H1 (cell line): ENCODE results near the gene TSKU. TPM values are rescaled to one million over a fixed set of nuclear protein-coding genes. Genes with fewer than 3 reads are reported as not detected.

ENCODE experiments used
- CTCF ChIA-PET: fragments of 300-600 bp; sonication (Branson Sonifier 250); formaldehyde crosslinking; loops from one replicate; lab custom pipeline; 2021; ENCODE audit not compliant: partially characterized antibody; lab: Charles Lee
- POLR2A ChIA-PET: fragments of 300-600 bp; sonication (Branson Sonifier 250); formaldehyde crosslinking; loops from one replicate; lab custom pipeline; 2021; ENCODE audit warnings: inconsistent platforms; ENCODE audit not compliant: partially characterized antibody; lab: Charles Lee
- DNase-seq, 2 experiments: peaks; one replicate each; pipeline versions ENCODE4 v3.0.0 to v3.0.0-alpha.2; 2010 to 2022; ENCODE audit warnings: low spot score in 2 of 2, low read depth in 1 of 2, mixed read lengths in 1 of 2
- FAIRE-seq: peaks from 2 replicates; lab custom pipeline; 2011; peaks lifted over from hg19 to GRCh38; lab: Jason Lieb, UNC
- H2AFZ ChIP-seq: 2 replicates; pipeline ENCODE4 v1.8.1; 2012; ENCODE audit warnings: low read length, inconsistent platforms
- H2AK5ac ChIP-seq: 2 replicates; pipeline ENCODE4 v1.6.1; 2013; ENCODE audit warnings: low read depth, low read length
- H2BK120ac ChIP-seq: replicated peaks from 2 replicates; pipeline ENCODE3; 2013; ENCODE audit warnings: low read depth, low read length, inconsistent platforms
- H2BK12ac ChIP-seq: 2 replicates; pipeline ENCODE4 v1.6.1; 2013; ENCODE audit warnings: low read depth, low read length
- H2BK15ac ChIP-seq: 2 replicates; pipeline ENCODE4 v1.6.1; 2013; ENCODE audit warnings: low read length
- H2BK20ac ChIP-seq: 2 replicates; pipeline ENCODE4 v1.6.1; 2013; ENCODE audit warnings: low read length
- H2BK5ac ChIP-seq: 2 replicates; pipeline ENCODE4 v1.6.1; 2013; ENCODE audit warnings: low read depth, low read length
- H3K14ac ChIP-seq: 2 replicates; pipeline ENCODE4 v1.6.1; 2013; ENCODE audit warnings: inconsistent platforms; ENCODE audit not compliant: insufficient read length
- H3K18ac ChIP-seq: 2 replicates; pipeline ENCODE4 v1.6.1; 2013; ENCODE audit warnings: low read length; ENCODE audit errors: extremely low read depth
- H3K23ac ChIP-seq: 2 replicates; pipeline ENCODE4 v1.6.1; 2013; ENCODE audit warnings: inconsistent platforms; ENCODE audit not compliant: insufficient read length
- H3K23me2 ChIP-seq: 2 replicates; pipeline ENCODE4 v1.6.1; 2013; ENCODE audit warnings: low read depth, low read length
- H3K27ac ChIP-seq: 2 replicates; pipeline ENCODE4 v1.6.1; 2011; ENCODE audit warnings: low read depth, low read length, inconsistent platforms
- H3K27me3 ChIP-seq, 4 experiments: replicated peaks in 1 of 4; 1 replicate in 1 of 4; 2 replicates in 3 of 4; pipeline versions ENCODE4 v1.6.1 to v1.8.1; 2011 to 2013; ENCODE audit warnings: low read length in 3 of 4, mild to moderate bottlenecking in 3 of 4, inconsistent platforms in 2 of 4, mixed read lengths in 2 of 4, moderate library complexity in 1 of 4; ENCODE audit not compliant: control insufficient read depth in 3 of 4, insufficient read depth in 3 of 4; ENCODE audit errors: extremely low read depth in 1 of 4
- H3K36me3 ChIP-seq, 4 experiments: 2 replicates each; pipeline versions ENCODE4 v1.6.1 to v1.8.1; 2011 to 2013; ENCODE audit warnings: mild to moderate bottlenecking in 4 of 4, low read length in 3 of 4, moderate library complexity in 2 of 4, control low read depth in 1 of 4, inconsistent platforms in 1 of 4; ENCODE audit not compliant: insufficient read depth in 4 of 4, control insufficient read depth in 2 of 4
- H3K4ac ChIP-seq: replicated peaks from 2 replicates; pipeline ENCODE3; 2013; ENCODE audit warnings: low read length, low read depth, mixed read lengths, inconsistent platforms; ENCODE audit not compliant: insufficient read length
- H3K4me1 ChIP-seq, 4 experiments: replicated peaks in 1 of 4; 1 replicate in 1 of 4; 2 replicates in 3 of 4; pipeline versions ENCODE4 v1.6.1 to v1.8.1; 2011 to 2013; ENCODE audit warnings: low read length in 3 of 4, inconsistent platforms in 2 of 4, mixed read lengths in 1 of 4; ENCODE audit not compliant: insufficient read depth in 4 of 4, control insufficient read depth in 3 of 4
- H3K4me2 ChIP-seq, 2 experiments: 2 replicates each; pipeline versions ENCODE4 v1.6.1 to v1.8.1; 2011 to 2013; ENCODE audit warnings: low read depth in 2 of 2, low read length in 2 of 2, control low read depth in 1 of 2, inconsistent platforms in 1 of 2, mild to moderate bottlenecking in 1 of 2; ENCODE audit not compliant: insufficient read depth in 1 of 2
- H3K4me3 ChIP-seq, 4 experiments: fragments of 200-600, 300-600 bp in 1 of 4; sonication (generic), shearing (Covaris generic), sonication (Bioruptor Twin) in 1 of 4; 2 replicates each; pipeline versions ENCODE4 v1.5.1 to v1.8.1; 2011 to 2016; ENCODE audit warnings: low read length in 4 of 4, low read depth in 3 of 4, control low read depth in 2 of 4, inconsistent platforms in 2 of 4, mild to moderate bottlenecking in 2 of 4, mixed read lengths in 1 of 4, moderate library complexity in 1 of 4; ENCODE audit not compliant: insufficient read depth in 2 of 4; ENCODE audit errors: extremely low read depth in 1 of 4
- H3K56ac ChIP-seq: replicated peaks from 2 replicates; pipeline ENCODE3; 2013; ENCODE audit warnings: low read depth, mild to moderate bottlenecking, mixed read lengths, low read length, inconsistent platforms; ENCODE audit not compliant: insufficient read length
- H3K79me1 ChIP-seq: 2 replicates; pipeline ENCODE4 v1.6.1; 2013; ENCODE audit warnings: low read depth, low read length, control low read depth
- H3K79me2 ChIP-seq, 2 experiments: 2 replicates each; pipeline versions ENCODE4 v1.6.1 to v1.8.1; 2012 to 2013; ENCODE audit warnings: low read length in 2 of 2, mild to moderate bottlenecking in 2 of 2, inconsistent platforms in 1 of 2; ENCODE audit not compliant: insufficient read depth in 2 of 2, control insufficient read depth in 1 of 2
- H3K9ac ChIP-seq, 4 experiments: replicated peaks in 1 of 4; 1 replicate in 1 of 4; 2 replicates in 3 of 4; pipeline versions ENCODE4 v1.6.1 to v1.8.1; 2011 to 2013; ENCODE audit warnings: low read depth in 3 of 4, low read length in 3 of 4, control low read depth in 2 of 4, mild to moderate bottlenecking in 2 of 4, moderate library complexity in 2 of 4, inconsistent platforms in 1 of 4; ENCODE audit errors: extremely low read depth in 1 of 4
- H3K9me3 ChIP-seq, 2 experiments: 2 replicates each; pipeline versions ENCODE4 v1.6.1 to v1.8.1; 2012 to 2013; ENCODE audit warnings: mild to moderate bottlenecking in 2 of 2, moderate library complexity in 2 of 2, control low read depth in 1 of 2, inconsistent platforms in 1 of 2, low read depth in 1 of 2, low read length in 1 of 2, mixed read lengths in 1 of 2; ENCODE audit not compliant: insufficient read depth in 2 of 2
- H4K20me1 ChIP-seq, 2 experiments: replicated peaks in 1 of 2; 2 replicates each; pipeline versions ENCODE3 to v1.8.1; 2011 to 2013; ENCODE audit warnings: inconsistent platforms in 2 of 2, low read length in 2 of 2, mild to moderate bottlenecking in 1 of 2; ENCODE audit not compliant: insufficient read depth in 2 of 2, control insufficient read depth in 1 of 2
- H4K5ac ChIP-seq: 2 replicates; pipeline ENCODE4 v1.6.1; 2013; ENCODE audit warnings: low read length, low read depth, mixed read lengths, inconsistent platforms; ENCODE audit not compliant: insufficient read length
- H4K8ac ChIP-seq: 2 replicates; pipeline ENCODE4 v1.8.0; 2013; ENCODE audit warnings: mild to moderate bottlenecking, moderate library complexity, low read length, inconsistent platforms; ENCODE audit not compliant: insufficient read depth; ENCODE audit errors: extremely low read depth
- H4K91ac ChIP-seq: replicated peaks from 2 replicates; pipeline ENCODE3; 2013; ENCODE audit warnings: low read length, mixed read lengths, inconsistent platforms; ENCODE audit not compliant: insufficient read length
- CREB1 ChIP-seq: IDR thresholded peaks from 2 replicates; pipeline ENCODE4 v1.6.1; 2012; ENCODE audit warnings: inconsistent platforms
- CTBP2 ChIP-seq: IDR thresholded peaks from 2 replicates; pipeline ENCODE4 v1.7.0; 2011; ENCODE audit warnings: borderline replicate concordance, mild to moderate bottlenecking, moderate library complexity, mixed read lengths, low read length; ENCODE audit not compliant: insufficient read depth, insufficient read length
- EP300 ChIP-seq, 2 experiments: IDR thresholded peaks; 1 replicate in 1 of 2; 2 replicates in 1 of 2; pipeline ENCODE4 v1.6.1; 2011 to 2012; ENCODE audit warnings: low read depth in 2 of 2, low read length in 2 of 2, mild to moderate bottlenecking in 2 of 2, borderline replicate concordance in 1 of 2, inconsistent platforms in 1 of 2, moderate library complexity in 1 of 2
- EZH2 ChIP-seq: fragments of 200-600 bp; sonication (generic); IDR thresholded peaks from 2 replicates; pipeline ENCODE4 v1.7.1; 2012; ENCODE audit warnings: low read depth, mild to moderate bottlenecking, moderate library complexity, low read length, inconsistent platforms; ENCODE audit not compliant: severe bottlenecking
- GABPA ChIP-seq: IDR thresholded peaks from 2 replicates; pipeline ENCODE4 v1.6.1; 2011; ENCODE audit warnings: mild to moderate bottlenecking, low read length, moderate library complexity, borderline replicate concordance; ENCODE audit not compliant: insufficient read depth
- JUND ChIP-seq: IDR thresholded peaks from 2 replicates; pipeline ENCODE4 v1.6.1; 2011; ENCODE audit warnings: mild to moderate bottlenecking, improper control_type of control experiment, low read length
- POU5F1 ChIP-seq: IDR thresholded peaks from 2 replicates; pipeline ENCODE4 v1.6.1; 2011; ENCODE audit warnings: low read depth, mild to moderate bottlenecking, low read length, moderate library complexity
- WGBS, 2 experiments: shearing (Covaris generic) in 1 of 2; methylation state at CpG; one replicate each; pipeline versions ENCODE4 v1.1.6 to v1.1.7; 2013 to 2015; ENCODE audit warnings: low lambda C conversion rate in 2 of 2, mixed read lengths in 2 of 2, inconsistent platforms in 1 of 2, low coverage in 1 of 2, missing lambda C conversion rate in 1 of 2; ENCODE audit not compliant: insufficient replicate concordance in 2 of 2, insufficient coverage in 1 of 2, insufficient read length in 1 of 2; ENCODE audit errors: extremely low coverage in 1 of 2, missing lambda C conversion rate in 1 of 2; 5-methylcytosine and 5-hydroxymethylcytosine counted together
- polyA plus RNA-seq, 7 experiments: library from polyadenylated mRNA; depleted of rRNA in 3 of 7; stranded (reverse) in 5 of 7; unstranded in 2 of 7; fragments of >200 nt in 5 of 7; fragments of 200-250 nt in 2 of 7; gene quantifications; 1 replicate in 5 of 7; 2 replicates in 1 of 7; 4 replicates in 1 of 7; pipeline versions ENCODE4 v1.2.1 to v1.2.3, GENCODE V29; 2011 to 2013; ENCODE audit warnings: missing spikeins in 2 of 7, mixed read lengths in 2 of 7
- total RNA-seq: library from RNA; stranded (reverse); fragmentation: NEBNext Ultra II Directional; extraction: Animal tissue kit (Norgen Biotek cat#: 25700); gene quantifications from 2 replicates; pipeline ENCODE4 v1.2.1, GENCODE V29; 2021
- TF ChIP-seq, protein P1 (sequence below): IDR thresholded peaks from 2 replicates; pipeline ENCODE4 v1.6.1; 2012; ENCODE audit warnings: low read length, inconsistent platforms
- TF ChIP-seq, protein P2 (sequence below): IDR thresholded peaks from 2 replicates; pipeline ENCODE4 v1.6.1; 2012; ENCODE audit warnings: inconsistent platforms

Gene TSKU
- total and polyA plus RNA-seq, 2 of the 8 experiments (the other 6 are each of a cell fraction or from before 2014, with no cell fraction given): 22.8 to 28.4 TPM

DNA sequence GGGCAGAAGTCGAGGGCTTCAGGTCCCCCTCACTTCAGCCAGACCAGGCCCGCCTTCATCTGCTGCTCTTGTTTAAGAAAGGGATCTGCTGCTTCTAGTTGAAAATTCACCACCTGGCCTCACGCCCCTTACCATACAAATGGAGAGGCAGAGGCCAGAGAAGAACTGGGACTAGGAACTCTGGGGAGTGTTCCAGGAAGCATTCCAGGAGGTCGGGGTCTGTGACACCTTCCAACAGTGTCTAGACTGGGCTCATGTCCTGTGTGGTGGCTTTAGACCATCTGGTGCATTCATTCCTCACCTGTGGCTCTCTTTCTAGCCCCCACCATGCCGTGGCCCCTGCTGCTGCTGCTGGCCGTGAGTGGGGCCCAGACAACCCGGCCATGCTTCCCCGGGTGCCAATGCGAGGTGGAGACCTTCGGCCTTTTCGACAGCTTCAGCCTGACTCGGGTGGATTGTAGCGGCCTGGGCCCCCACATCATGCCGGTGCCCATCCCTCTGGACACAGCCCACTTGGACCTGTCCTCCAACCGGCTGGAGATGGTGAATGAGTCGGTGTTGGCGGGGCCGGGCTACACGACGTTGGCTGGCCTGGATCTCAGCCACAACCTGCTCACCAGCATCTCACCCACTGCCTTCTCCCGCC is 12.3 kb downstream of the TSKU start:
- no peak overlapping the region for H3K4ac ChIP-seq
- H3K79me2 ChIP-seq: peaks cover 6 to 51% of the 10 kb centered on the region in 2 experiments; a peak in 3 of 4 replicates
- H4K91ac ChIP-seq: no peak overlapping the region
- H3K4me2 ChIP-seq: no peak overlapping the region
- H3K23ac ChIP-seq: no peak overlapping the region
- H3K36me3 ChIP-seq: peaks cover 0 to 8% (median 3%) of the 10 kb centered on the region in 4 experiments; a peak in 3 of 8 replicates
- FAIRE-seq (no peak), DNase-seq (peak in 1 of 2 experiments; percentile 33)
- H2BK120ac ChIP-seq: no peak overlapping the region
- H3K27me3 ChIP-seq: no peaks in the 10 kb centered on the region
- no peak overlapping the region for H2BK5ac ChIP-seq
- H3K18ac ChIP-seq: no peak overlapping the region; the same call in 1 of the 2 replicates
- H3K4me3 ChIP-seq: no peak overlapping the region
- no peak overlapping the region for H2AFZ ChIP-seq
- no peak overlapping the region for H3K14ac ChIP-seq
- peaks cover 8 to 10% of the 10 kb centered on the region in 2 experiments; a peak in 3 of 4 replicates for H3K9me3 ChIP-seq
- H2AK5ac ChIP-seq: no peak overlapping the region
- CTCF ChIA-PET: interaction anchor here (2.6 kb wide), 1 partner anchor 61 kb away, joined by 17 read pairs; no protein-coding TSS in a partner anchor
- peaks cover 2% of the 10 kb centered on the region; the same call in 1 of the 2 replicates for H3K23me2 ChIP-seq
- H3K4me1 ChIP-seq: peaks cover 5 to 16% (median 14%) of the 10 kb centered on the region in 4 experiments
- H4K8ac ChIP-seq: peak overlapping the region; percentile 62; the same call in 1 of the 2 replicates
- no peak overlapping the region for H4K5ac ChIP-seq
- no peak overlapping the region; the same call in 1 of the 2 replicates for H2BK12ac ChIP-seq
- POLR2A ChIA-PET: interaction anchor here (1.3 to 2.6 kb wide), 3 partner anchors 10 to 39 kb away, joined by 3 to 12 read pairs (median 5); partner anchors contain the start of gene TSKU
- no peak overlapping the region for H3K56ac ChIP-seq
- H3K79me1 ChIP-seq: peaks cover 15% of the 10 kb centered on the region
- H4K20me1 ChIP-seq: peaks cover 8 to 19% of the 10 kb centered on the region in 2 experiments
- no peak overlapping the region for H3K9ac ChIP-seq
- no peak overlapping the region for H2BK20ac ChIP-seq
- WGBS, 2 experiments: 94% methylated on average over 21 of the region's 21 CpGs; no CpG with 5 or more reads in 1 of the 2 experiments
- H2BK15ac ChIP-seq: no peak overlapping the region
- no peak overlapping the region for H3K27ac ChIP-seq
- no peak for TF ChIP-seq CREB1
- TF ChIP-seq, protein P1, sequence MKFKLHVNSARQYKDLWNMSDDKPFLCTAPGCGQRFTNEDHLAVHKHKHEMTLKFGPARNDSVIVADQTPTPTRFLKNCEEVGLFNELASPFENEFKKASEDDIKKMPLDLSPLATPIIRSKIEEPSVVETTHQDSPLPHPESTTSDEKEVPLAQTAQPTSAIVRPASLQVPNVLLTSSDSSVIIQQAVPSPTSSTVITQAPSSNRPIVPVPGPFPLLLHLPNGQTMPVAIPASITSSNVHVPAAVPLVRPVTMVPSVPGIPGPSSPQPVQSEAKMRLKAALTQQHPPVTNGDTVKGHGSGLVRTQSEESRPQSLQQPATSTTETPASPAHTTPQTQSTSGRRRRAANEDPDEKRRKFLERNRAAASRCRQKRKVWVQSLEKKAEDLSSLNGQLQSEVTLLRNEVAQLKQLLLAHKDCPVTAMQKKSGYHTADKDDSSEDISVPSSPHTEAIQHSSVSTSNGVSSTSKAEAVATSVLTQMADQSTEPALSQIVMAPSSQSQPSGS: no peak
- no peak for TF ChIP-seq EZH2
- no peak for TF ChIP-seq POU5F1
- no peak for TF ChIP-seq EP300 (IDR thresholded peaks at IDR 0.05; ENCODE audit: borderline replicate concordance in 1 of 2, low read depth in 2 of 2, low read length in 2 of 2)
- no peak for TF ChIP-seq JUND
- TF ChIP-seq GABPA: no peak
- TF ChIP-seq, protein P2, sequence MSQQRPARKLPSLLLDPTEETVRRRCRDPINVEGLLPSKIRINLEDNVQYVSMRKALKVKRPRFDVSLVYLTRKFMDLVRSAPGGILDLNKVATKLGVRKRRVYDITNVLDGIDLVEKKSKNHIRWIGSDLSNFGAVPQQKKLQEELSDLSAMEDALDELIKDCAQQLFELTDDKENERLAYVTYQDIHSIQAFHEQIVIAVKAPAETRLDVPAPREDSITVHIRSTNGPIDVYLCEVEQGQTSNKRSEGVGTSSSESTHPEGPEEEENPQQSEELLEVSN: no peak
- no peak for TF ChIP-seq CTBP2
